NCI-H2171 (cell line): ENCODE results near the gene SPSB4.

Source experiments
- DNase-seq: peaks from one replicate; lab custom pipeline; 2025; lab: John Stamatoyannopoulos, UW

SPSB4 gene

GRCh38 chr3:141076036-141076773, 25.1 kb downstream of the SPSB4 start:
- no peak for DNase-seq

- DNase-seq, result no peak
Observed at GRCh38 chr3:141076797-141077571, 25.8 kb downstream of the SPSB4 start.

- no peak for DNase-seq
Observed at GRCh38 chr3:141077631-141078030, 26.5 kb downstream of the SPSB4 start.

GRCh38 chr3:141078200-141078599, 27.1 kb downstream of the SPSB4 start:
- DNase-seq, result no peak

DNA sequence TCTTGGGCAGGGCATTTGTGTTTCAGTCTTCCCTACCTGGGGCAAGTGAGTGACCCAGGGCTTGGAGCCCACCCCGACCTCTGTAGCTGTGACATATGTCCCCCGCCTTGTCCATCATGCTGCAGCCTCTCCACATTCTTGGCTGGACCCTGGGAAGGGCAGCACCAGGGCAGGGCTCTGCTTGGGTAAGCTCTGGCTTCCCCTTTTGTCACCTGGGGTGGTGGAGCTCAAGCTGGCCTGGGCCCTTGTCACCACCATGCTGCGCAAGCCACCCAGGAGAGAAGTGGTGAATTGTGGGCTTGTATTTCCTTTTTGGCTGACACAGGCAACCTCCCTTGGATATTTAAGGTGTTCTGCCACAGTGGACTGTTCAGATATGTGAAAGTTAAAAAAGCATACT, 29.3 kb downstream of the SPSB4 start:
- no peak for DNase-seq

GRCh38 chr3:141081141-141081795, 30.1 kb downstream of the SPSB4 start:
- no peak for DNase-seq

DNA sequence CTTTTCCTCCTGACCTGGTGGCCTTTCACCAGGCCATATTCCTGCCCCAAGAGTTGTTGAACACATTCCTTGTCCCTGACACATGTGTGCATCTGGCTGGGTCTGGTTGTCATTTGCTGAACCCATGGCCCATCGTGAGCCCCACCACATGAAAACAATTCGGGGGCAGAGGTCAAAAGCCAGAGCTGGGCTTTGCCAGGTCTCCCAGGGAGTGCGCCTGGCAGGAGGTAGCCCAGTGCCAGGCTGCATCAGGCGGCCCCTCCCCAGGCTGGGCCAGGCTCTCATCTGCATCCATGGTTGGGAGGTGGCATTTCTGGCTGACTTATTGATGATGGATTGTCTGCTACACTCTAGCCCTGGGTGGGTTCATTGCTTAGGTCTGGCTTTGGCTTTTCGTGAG, 30.9 kb downstream of the SPSB4 start:
- no peak for DNase-seq

GRCh38 chr3:141083226-141083625, 32.1 kb downstream of the SPSB4 start:
- DNase-seq, result no peak

DNA sequence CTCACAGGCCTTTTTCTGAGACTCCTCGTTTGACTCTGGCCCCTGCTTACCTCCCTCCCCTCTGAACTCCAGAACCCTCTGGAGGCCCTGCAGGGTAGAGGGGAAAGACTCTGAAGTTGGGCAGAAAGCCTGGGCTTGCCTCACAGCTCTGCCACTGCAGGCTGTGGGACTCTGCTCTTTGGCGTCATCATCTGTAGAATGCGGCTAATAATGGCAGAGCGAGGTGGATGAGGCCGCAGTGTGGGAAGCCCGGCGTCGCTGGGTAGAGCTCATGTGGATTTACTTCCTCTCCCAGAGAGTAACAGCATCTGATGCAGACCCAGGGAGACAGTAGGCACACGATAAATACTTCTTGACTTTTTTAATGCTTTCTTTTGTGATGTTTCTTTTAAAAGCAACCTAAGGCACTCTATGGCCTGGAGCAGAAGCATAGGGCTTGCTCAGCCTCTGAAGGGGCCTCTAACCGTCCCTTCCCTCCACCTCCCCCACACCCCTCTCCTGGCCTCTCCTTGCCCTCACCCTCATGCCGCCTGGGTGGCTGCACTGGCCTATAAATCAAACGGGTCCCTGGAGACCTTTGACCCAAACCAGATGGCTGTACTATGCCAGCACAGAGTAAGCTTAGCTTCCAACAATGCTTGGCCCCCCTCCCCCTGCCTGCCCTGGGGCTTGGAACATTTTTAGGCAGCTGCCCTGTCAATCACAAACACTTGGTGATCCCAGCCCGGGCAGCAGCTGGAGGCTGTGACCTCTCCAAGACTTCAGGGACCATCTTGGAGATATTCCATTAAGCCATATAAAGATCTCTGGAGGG, 32.9 kb downstream of the SPSB4 start:
- no peak for DNase-seq

GRCh38 chr3:141085343-141086070, 34.4 kb downstream of the SPSB4 start:
- DNase-seq, result peak; percentile 39

GRCh38 chr3:141086188-141086587, 35.0 kb downstream of the SPSB4 start:
- DNase-seq, result no peak

DNA sequence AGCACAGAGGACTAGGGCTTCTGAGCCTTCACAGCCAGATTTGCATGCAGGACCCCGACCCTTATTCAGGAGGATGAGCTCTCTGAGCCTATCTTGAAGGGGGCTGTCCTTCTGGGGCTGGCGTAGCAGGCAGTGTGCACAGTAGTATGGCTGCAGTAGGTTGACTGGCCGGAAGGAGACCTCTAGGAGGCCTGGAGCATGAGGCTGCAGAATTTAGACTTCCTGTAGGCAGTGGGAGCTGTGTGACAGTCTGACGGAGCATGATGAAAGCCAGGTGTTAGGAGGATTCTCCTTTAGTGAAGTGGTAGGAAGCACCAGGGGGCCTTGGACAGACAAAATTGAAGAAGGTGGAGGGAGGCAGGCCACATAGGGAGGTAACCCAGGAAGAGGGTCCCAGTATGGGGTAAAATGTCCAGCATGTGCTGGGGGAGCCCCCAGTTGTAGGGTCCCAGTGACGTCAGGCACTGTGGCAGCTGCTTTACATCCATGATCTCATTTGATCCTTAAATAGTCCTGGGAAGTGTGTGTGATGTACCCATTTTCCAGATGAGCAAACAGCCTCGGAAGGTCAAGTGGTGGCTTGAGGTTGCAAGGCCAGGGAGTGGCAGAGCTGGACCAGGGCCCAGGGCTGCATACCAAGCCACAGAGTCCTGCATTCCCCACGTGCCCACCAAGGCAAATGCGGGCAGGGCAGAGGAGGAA, 36.1 kb downstream of the SPSB4 start:
- DNase-seq, result no peak

DNA sequence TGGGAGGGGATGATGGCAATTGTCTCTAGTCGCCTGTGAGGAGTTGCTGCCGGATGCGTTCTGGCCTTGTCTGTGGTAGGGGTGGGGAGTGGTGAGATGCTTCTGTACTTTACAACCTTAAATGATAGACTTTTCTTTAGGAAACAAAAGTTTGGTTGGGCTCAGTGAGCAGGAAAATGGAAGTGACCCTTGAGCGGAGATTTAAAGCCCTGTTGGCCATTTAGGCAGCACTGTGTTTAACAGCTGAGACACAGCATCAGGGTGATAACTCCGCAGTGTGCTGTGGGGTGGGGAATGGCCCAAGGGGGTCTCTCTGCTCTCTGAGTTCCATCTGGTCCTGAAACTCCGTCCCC, 36.6 kb downstream of the SPSB4 start:
- DNase-seq, result no peak

GRCh38 chr3:141089339-141090152, 38.4 kb downstream of the SPSB4 start:
- no peak for DNase-seq

GRCh38 chr3:141091426-141091825, 40.3 kb downstream of the SPSB4 start:
- no peak for DNase-seq

DNA sequence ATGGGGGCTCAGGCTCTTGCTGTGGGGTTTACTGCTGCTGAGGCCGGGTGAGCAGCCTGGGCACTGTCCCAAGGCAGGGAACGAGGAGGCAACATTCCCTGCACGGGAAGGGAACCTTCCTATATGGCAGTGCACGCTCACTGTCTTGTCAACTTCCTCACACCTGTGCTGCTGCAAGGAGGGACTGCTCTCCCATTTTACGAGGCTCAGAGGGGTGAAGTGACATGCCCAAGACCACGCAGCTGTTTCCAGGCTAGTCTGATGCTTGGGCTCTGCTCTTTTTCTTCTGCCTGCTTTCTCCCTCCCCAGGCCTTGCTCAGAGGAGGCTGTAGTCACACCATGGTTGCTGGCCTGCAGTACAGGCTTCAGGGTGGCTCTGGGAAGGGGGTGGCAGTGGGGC, 41.5 kb downstream of the SPSB4 start:
- no peak for DNase-seq

DNA sequence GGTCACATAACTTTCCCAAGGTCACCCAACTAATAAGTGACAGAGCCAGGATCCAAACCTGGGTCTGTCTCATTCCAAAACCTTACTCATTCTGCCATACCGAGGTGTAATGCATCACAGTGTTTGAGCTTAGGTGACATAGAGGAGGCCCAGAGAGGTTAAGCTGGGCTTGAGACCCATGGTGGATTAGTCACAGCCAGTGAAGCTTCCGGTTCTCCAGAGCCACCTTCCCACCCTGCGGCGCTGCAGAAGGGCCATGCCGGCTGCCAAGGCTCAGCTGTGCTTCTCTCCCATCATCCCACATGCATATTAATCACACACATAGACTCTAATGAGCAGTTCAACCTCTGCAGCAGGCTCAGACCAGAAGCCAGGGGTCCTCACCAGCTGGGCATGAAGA, 42.2 kb downstream of the SPSB4 start:
- no peak for DNase-seq

- DNase-seq, result peak; percentile 79
Observed at GRCh38 chr3:141093971-141094684, 43.0 kb downstream of the SPSB4 start.

DNA sequence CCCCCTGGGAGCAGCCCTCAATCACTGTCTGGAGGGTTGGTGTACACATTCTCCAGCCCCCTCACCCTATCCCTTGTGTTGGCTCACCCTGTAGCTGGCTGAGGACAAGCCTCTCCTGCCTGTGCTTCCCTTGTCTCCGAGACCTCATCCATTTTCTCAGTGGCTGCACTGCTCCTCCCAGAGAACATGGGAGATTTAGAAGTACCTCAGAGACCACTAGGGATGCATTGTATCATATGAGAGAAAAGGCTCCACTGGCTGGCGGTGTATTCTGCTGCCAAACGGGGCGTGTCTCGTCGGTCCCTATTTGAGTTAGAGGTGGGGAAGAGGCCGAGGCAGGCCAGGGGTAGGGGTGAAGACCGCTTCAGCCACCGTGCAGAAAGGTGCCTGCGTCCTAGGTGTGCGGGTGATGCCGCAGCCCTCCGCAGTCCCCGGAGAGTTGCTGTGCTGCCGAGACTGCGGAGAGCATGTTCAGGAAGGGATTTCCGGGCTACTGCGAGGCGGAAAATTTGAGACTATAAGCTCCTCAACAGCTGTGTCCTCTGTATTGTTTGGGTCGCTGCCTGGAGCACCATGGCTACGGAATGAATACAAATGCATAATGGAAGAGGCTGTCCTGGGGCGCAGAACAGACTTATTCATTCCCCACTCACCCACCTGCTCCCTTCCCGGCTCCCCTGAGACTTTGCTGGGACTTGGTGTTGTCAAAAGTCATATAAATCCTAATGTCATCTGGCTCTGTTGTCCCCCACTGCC, 43.8 kb downstream of the SPSB4 start:
- DNase-seq, result peak; percentile 93
